ENCODE data around the gene CCL14. TPM values are rescaled to one million over a fixed set of nuclear protein-coding genes. Genes with fewer than 3 reads are reported as not detected.

The CCL14 gene
- polyA plus RNA-seq, 1 of the 3 experiments (the other 2 are of a cell fraction) = not detected

DNA sequence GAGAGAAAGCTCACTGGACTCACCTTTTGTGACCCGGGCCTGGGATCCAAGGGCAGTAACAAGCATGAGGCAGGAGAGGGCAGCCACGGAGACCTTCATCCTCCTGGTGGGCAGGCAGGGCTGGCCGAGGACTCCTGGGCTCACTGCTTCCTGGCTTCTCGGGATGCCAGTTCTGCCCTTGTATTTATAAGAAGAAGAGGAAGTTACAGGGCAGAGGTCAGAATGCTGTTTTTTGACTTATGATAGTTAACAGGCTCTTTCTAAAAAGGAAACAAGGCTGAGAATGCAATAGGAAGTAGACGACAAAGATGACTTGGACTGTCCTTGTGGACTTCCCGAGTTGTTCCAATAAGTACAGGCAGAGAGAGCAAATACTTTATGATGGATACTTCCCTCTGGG lies 31.3 kb upstream of the CCL14 start, which contains the start of gene CCL23 (continued):
- TF ChIP-seq ZBTB33 (IDR thresholded peaks at IDR 0.05; ENCODE audit: borderline replicate concordance, low read depth) (no peak), JUND (IDR thresholded peaks at IDR 0.05) (no peak), CHD2 (IDR thresholded peaks at IDR 0.05; ENCODE audit: low read length, partially characterized antibody) (no peak)

GRCh38 chr17:36016555-36016954 lies 30.0 kb upstream of the CCL14 start:
- Histone ChIP-seq H2AFZ (ENCODE audit: low read depth) (no peak overlapping the region), H3K4me1 (ENCODE audit: control insufficient read depth in 1 of 2, insufficient read depth in 2 of 2, low read depth in 1 of 2, low read length in 1 of 2) (no peaks in the 10 kb centered on the region), H3F3A (replicated peaks; ENCODE audit: insufficient read depth) (no peaks in the 10 kb centered on the region), H3K4me2 (no peak overlapping the region), H3K4me3 (ENCODE audit: low read depth in 2 of 2, low read length in 1 of 2) (no peak overlapping the region), H3K9me3 (no peaks in the 10 kb centered on the region), H3K27ac (ENCODE audit: low read depth in 2 of 2, low read length in 1 of 2) (no peak overlapping the region), H3K27me3 (ENCODE audit: insufficient read depth) (no peaks in the 10 kb centered on the region; the same call in 1 of the 2 replicates), H3K9me2 (no peaks in the 10 kb centered on the region), H3K79me2 (ENCODE audit: insufficient read depth) (no peaks in the 10 kb centered on the region), H4K20me1 (ENCODE audit: insufficient read depth) (no peaks in the 10 kb centered on the region), H3K9ac (no peak overlapping the region), H3K36me3 (replicated peaks in 1 of 2; ENCODE audit: control insufficient read depth in 1 of 2, insufficient read depth in 2 of 2, low read length in 1 of 2) (no peaks in the 10 kb centered on the region)
- no peak for DNase-seq
- WGBS (ENCODE audit: low lambda C conversion rate) = 12% methylated on average over 2 of the region's 2 CpGs
- CTCF ChIA-PET = no interaction called here
- no peak for TF ChIP-seq YY1 (IDR thresholded peaks at IDR 0.05; ENCODE audit: low read depth)
- no peak for TF ChIP-seq NRF1 (IDR thresholded peaks at IDR 0.05; ENCODE audit: low read depth, low read length)
- TF ChIP-seq GATA2 (CRISPR knock-in tag; IDR thresholded peaks at IDR 0.05) = no peak
- TF ChIP-seq, protein P1, sequence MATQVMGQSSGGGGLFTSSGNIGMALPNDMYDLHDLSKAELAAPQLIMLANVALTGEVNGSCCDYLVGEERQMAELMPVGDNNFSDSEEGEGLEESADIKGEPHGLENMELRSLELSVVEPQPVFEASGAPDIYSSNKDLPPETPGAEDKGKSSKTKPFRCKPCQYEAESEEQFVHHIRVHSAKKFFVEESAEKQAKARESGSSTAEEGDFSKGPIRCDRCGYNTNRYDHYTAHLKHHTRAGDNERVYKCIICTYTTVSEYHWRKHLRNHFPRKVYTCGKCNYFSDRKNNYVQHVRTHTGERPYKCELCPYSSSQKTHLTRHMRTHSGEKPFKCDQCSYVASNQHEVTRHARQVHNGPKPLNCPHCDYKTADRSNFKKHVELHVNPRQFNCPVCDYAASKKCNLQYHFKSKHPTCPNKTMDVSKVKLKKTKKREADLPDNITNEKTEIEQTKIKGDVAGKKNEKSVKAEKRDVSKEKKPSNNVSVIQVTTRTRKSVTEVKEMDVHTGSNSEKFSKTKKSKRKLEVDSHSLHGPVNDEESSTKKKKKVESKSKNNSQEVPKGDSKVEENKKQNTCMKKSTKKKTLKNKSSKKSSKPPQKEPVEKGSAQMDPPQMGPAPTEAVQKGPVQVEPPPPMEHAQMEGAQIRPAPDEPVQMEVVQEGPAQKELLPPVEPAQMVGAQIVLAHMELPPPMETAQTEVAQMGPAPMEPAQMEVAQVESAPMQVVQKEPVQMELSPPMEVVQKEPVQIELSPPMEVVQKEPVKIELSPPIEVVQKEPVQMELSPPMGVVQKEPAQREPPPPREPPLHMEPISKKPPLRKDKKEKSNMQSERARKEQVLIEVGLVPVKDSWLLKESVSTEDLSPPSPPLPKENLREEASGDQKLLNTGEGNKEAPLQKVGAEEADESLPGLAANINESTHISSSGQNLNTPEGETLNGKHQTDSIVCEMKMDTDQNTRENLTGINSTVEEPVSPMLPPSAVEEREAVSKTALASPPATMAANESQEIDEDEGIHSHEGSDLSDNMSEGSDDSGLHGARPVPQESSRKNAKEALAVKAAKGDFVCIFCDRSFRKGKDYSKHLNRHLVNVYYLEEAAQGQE (IDR thresholded peaks at IDR 0.05; ENCODE audit: low read depth, low read length) = no peak
- no peak for TF ChIP-seq SMC3 (IDR thresholded peaks at IDR 0.05; ENCODE audit: low read depth, low read length)
- no peak for TF ChIP-seq MEF2A (IDR thresholded peaks at IDR 0.05; ENCODE audit: borderline replicate concordance, low read depth)
- TF ChIP-seq SIN3A (IDR thresholded peaks at IDR 0.05; ENCODE audit: borderline replicate concordance, low read depth, low read length) = no peak
- no peak for TF ChIP-seq PBX3 (IDR thresholded peaks at IDR 0.05)
- no peak for TF ChIP-seq EP300 (IDR thresholded peaks at IDR 0.05; ENCODE audit: borderline replicate concordance in 1 of 2, low read depth in 1 of 2, low read length in 1 of 2)
- TF ChIP-seq USF2 (IDR thresholded peaks at IDR 0.05; ENCODE audit: borderline replicate concordance, low read depth, low read length) = no peak
- TF ChIP-seq MAX (IDR thresholded peaks at IDR 0.05; ENCODE audit: low read depth) = no peak
- TF ChIP-seq FOXM1 (IDR thresholded peaks at IDR 0.05; ENCODE audit: low read depth) = no peak
- TF ChIP-seq, protein P2, sequence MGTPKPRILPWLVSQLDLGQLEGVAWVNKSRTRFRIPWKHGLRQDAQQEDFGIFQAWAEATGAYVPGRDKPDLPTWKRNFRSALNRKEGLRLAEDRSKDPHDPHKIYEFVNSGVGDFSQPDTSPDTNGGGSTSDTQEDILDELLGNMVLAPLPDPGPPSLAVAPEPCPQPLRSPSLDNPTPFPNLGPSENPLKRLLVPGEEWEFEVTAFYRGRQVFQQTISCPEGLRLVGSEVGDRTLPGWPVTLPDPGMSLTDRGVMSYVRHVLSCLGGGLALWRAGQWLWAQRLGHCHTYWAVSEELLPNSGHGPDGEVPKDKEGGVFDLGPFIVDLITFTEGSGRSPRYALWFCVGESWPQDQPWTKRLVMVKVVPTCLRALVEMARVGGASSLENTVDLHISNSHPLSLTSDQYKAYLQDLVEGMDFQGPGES (IDR thresholded peaks at IDR 0.05; ENCODE audit: low read depth, low read length) = no peak
- TF ChIP-seq EZH2phosphoT487 (IDR thresholded peaks at IDR 0.05; ENCODE audit: borderline replicate concordance, low read depth) = no peak
- no peak for TF ChIP-seq FOSL2 (IDR thresholded peaks at IDR 0.05; ENCODE audit: borderline replicate concordance, low read depth)
- TF ChIP-seq CHD2 (IDR thresholded peaks at IDR 0.05; ENCODE audit: low read length, partially characterized antibody) = no peak
- TF ChIP-seq TAF1 (IDR thresholded peaks at IDR 0.05; ENCODE audit: borderline replicate concordance, low read depth, low read length) = no peak
- TF ChIP-seq, protein P3, sequence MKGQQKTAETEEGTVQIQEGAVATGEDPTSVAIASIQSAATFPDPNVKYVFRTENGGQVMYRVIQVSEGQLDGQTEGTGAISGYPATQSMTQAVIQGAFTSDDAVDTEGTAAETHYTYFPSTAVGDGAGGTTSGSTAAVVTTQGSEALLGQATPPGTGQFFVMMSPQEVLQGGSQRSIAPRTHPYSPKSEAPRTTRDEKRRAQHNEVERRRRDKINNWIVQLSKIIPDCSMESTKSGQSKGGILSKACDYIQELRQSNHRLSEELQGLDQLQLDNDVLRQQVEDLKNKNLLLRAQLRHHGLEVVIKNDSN (IDR thresholded peaks at IDR 0.05; ENCODE audit: borderline replicate concordance, low read depth) = no peak
- TF ChIP-seq RXRA (IDR thresholded peaks at IDR 0.05; ENCODE audit: borderline replicate concordance, low read depth) = no peak
- POLR2A ChIA-PET = no interaction called here

Data from SK-N-SH (cell line).